ENCODE measurements around the gene MINDY4B.

The MINDY4B gene

DNA sequence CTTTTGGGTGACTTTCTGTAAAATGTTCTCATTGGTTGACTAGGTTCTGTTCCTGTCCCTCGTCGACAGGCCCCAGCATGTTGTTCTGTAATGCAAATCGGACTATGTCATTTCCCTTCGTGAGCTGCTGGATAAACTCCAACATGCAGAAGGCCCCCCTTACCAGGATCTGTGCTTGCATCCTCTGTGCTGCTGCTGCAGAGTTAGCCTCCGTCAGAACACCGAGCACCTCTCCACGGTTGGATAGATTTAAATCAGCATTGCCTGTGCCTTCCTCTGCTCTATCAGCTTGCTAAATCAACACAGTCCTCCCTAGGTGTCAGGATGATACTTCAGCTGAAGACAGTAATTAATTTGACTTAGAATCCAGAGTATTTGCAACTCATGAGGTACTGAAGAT is 12.7 kb upstream of the MINDY4B start:
- DNase-seq (ENCODE audit: low read depth) = no peak
- H3K4me3 ChIP-seq (ENCODE audit: low read length) = no peak overlapping the region
- TF ChIP-seq, protein P1, sequence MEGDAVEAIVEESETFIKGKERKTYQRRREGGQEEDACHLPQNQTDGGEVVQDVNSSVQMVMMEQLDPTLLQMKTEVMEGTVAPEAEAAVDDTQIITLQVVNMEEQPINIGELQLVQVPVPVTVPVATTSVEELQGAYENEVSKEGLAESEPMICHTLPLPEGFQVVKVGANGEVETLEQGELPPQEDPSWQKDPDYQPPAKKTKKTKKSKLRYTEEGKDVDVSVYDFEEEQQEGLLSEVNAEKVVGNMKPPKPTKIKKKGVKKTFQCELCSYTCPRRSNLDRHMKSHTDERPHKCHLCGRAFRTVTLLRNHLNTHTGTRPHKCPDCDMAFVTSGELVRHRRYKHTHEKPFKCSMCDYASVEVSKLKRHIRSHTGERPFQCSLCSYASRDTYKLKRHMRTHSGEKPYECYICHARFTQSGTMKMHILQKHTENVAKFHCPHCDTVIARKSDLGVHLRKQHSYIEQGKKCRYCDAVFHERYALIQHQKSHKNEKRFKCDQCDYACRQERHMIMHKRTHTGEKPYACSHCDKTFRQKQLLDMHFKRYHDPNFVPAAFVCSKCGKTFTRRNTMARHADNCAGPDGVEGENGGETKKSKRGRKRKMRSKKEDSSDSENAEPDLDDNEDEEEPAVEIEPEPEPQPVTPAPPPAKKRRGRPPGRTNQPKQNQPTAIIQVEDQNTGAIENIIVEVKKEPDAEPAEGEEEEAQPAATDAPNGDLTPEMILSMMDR (conservative IDR thresholded peaks at IDR 0.05; ENCODE audit: low read depth, low read length) = no peak

DNA sequence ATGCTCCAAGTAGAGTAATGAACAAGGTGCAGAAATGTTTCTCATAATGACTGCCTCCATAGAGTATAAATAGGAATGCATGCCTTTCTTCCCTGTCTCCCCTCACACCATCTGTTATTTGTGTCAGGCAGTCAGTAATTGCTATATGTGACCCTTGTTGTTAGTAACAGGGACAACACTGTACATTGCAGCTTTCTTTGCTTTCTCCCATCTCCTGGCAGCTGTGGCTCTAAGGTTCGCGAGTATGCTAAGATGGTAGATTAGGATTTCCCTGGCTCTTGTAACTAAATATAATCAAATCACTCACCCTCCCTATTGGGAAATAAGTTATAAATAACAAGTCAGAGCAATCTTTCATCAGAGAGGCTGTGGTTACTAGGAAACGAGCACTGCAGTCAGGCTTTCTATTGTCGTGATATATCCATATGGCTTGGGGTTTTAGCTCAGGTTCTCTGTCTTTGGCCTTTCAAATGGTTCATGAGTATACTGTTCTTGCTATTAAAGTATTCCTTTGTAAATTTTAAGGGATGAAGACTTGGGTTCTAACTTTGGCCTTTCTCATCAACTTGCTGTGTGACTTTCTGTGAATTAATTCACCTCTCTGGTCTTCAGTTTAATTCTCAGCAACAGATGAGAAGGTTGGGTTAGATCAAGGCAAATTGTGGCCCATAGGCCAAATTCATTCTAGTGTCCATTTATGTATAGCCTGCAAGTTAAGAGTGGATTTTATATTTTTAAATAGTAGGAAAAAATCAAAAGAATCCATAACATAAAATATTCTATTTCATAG is 8.1 kb upstream of the MINDY4B start:
- H3K4me3 ChIP-seq (ENCODE audit: low read length) = no peak overlapping the region
- no peak for DNase-seq (ENCODE audit: low read depth)
- TF ChIP-seq, protein P1 (conservative IDR thresholded peaks at IDR 0.05; ENCODE audit: low read depth, low read length) = no peak

DNA sequence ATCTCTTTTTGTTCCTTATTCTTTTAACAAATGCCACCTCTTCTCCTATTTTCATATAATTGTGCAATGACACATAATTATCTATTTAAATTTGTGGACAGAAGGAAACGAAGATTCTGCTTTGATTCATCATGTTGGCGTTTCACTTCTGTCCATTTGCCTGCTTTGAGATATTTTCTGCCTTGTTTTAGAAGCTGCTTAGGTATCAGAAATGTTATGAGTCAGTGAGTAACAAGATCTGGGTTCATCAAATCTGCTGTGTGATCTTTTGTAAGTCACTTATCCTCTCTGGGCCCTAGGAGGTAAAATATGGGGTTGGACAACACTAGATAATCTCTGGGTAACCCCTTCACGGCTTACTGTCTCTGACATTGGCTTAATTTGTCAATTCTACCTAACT is 7.3 kb upstream of the MINDY4B start:
- TF ChIP-seq, protein P1 (conservative IDR thresholded peaks at IDR 0.05; ENCODE audit: low read depth, low read length) = no peak
- DNase-seq (ENCODE audit: low read depth) = no peak
- no peak overlapping the region for H3K4me3 ChIP-seq (ENCODE audit: low read length)

- no peak for DNase-seq (ENCODE audit: low read depth)
- H3K4me3 ChIP-seq (ENCODE audit: low read length) = no peak overlapping the region
- TF ChIP-seq, protein P1 (conservative IDR thresholded peaks at IDR 0.05; ENCODE audit: low read depth, low read length) = no peak
These were observed 6.5 kb upstream of the MINDY4B start for GRCh38 chr3:150911771-150912170.

GRCh38 chr3:150906461-150906860 is 1.2 kb upstream of the MINDY4B start:
- TF ChIP-seq, protein P1 (conservative IDR thresholded peaks at IDR 0.05; ENCODE audit: low read depth, low read length) = no peak
- H3K4me3 ChIP-seq (ENCODE audit: low read length) = no peak overlapping the region
- DNase-seq (ENCODE audit: low read depth) = no peak

DNA sequence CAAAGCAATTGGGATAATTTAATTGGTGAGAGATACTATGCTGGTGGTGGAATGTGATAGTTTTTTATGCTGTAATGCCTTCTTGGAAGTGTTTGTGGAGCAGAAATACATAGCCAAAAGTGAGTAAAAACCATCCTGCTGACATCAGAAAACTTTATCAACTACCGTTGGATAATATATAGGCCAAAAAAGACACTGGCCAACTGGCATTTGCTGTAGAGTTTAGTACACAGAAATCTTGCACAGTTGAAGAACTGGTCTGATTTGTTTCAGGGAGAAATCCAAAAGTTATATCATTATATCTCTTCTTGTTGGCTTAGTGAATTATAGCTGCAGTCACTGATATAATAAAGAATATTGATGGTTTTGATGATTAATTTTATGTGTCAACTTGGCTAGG is 507 bp upstream of the MINDY4B start:
- TF ChIP-seq, protein P1 (conservative IDR thresholded peaks at IDR 0.05; ENCODE audit: low read depth, low read length) = no peak
- DNase-seq (ENCODE audit: low read depth) = no peak
- no peak overlapping the region for H3K4me3 ChIP-seq (ENCODE audit: low read length)

GRCh38 chr3:150902988-150903387 is 2.3 kb downstream of the MINDY4B start:
- H3K4me3 ChIP-seq (ENCODE audit: low read length) = no peak overlapping the region
- TF ChIP-seq, protein P1 (conservative IDR thresholded peaks at IDR 0.05; ENCODE audit: low read depth, low read length) = no peak
- no peak for DNase-seq (ENCODE audit: low read depth)
